Fibroblast of lung (primary cell): ENCODE data around the gene LY6G6F. TPM values are rescaled to one million over a fixed set of nuclear protein-coding genes. Genes with fewer than 3 reads are reported as not detected.

Experiments
- DNase-seq, 2 donors: peaks; one replicate each; pipeline versions ENCODE4 v3.0.0 to v3.0.0-alpha.2; 2010; ENCODE audit warnings: low read depth in 2 of 2
- H2AFZ ChIP-seq: 2 replicates; pipeline ENCODE4 v1.5.1; 2012; ENCODE audit warnings: low read length, control low read depth, inconsistent platforms
- H3K27ac ChIP-seq: 2 replicates; pipeline ENCODE4 v1.5.1; 2011; ENCODE audit warnings: low read length, control low read depth; ENCODE audit not compliant: insufficient read depth
- H3K27me3 ChIP-seq: 2 replicates; pipeline ENCODE4 v1.5.1; 2011; ENCODE audit warnings: mild to moderate bottlenecking, low read length; ENCODE audit not compliant: control insufficient read depth, insufficient read depth
- H3K36me3 ChIP-seq: 2 replicates; pipeline ENCODE4 v1.5.1; 2011; ENCODE audit warnings: low read length; ENCODE audit not compliant: control insufficient read depth, insufficient read depth
- H3K4me1 ChIP-seq: 2 replicates; pipeline ENCODE4 v1.5.1; 2011; ENCODE audit warnings: low read length; ENCODE audit not compliant: control insufficient read depth, insufficient read depth; ENCODE audit errors: extremely low read depth
- H3K4me2 ChIP-seq: 2 replicates; pipeline ENCODE4 v1.5.1; 2011; ENCODE audit warnings: low read length, control low read depth; ENCODE audit not compliant: insufficient read depth; ENCODE audit errors: extremely low read depth
- H3K4me3 ChIP-seq, 4 experiments: fragments of 200-600 bp in 1 of 4; sonication (generic) in 1 of 4; replicated peaks in 1 of 4; 2 replicates each; pipeline ENCODE4 v1.5.1; 2011 to 2016; ENCODE audit warnings: low read length in 4 of 4, low read depth in 3 of 4, mild to moderate bottlenecking in 3 of 4, control low read depth in 2 of 4, inconsistent platforms in 1 of 4, mixed read lengths in 1 of 4; ENCODE audit not compliant: insufficient read depth in 1 of 4; ENCODE audit errors: control extremely low read depth in 1 of 4
- H3K79me2 ChIP-seq: 2 replicates; pipeline ENCODE4 v1.5.1; 2012; ENCODE audit warnings: mild to moderate bottlenecking, low read length, inconsistent platforms; ENCODE audit not compliant: control insufficient read depth, insufficient read depth
- H3K9ac ChIP-seq: 2 replicates; pipeline ENCODE4 v1.5.1; 2011; ENCODE audit warnings: mild to moderate bottlenecking, low read length, control low read depth; ENCODE audit not compliant: insufficient read depth
- H3K9me3 ChIP-seq: 2 replicates; pipeline ENCODE4 v1.5.1; 2012; ENCODE audit warnings: low read depth, low read length; ENCODE audit not compliant: control insufficient read depth, insufficient read depth
- H4K20me1 ChIP-seq: 2 replicates; pipeline ENCODE4 v1.5.1; 2011; ENCODE audit warnings: low read length; ENCODE audit not compliant: control insufficient read depth, insufficient read depth; ENCODE audit errors: extremely low read depth
- CTCF ChIP-seq, 2 donors: IDR thresholded peaks in 1 of 2; conservative IDR thresholded peaks in 1 of 2; 1 replicate in 1 of 2; 2 replicates in 1 of 2; pipeline ENCODE4 v1.5.1; 2011 to 2012; ENCODE audit warnings: low read length in 2 of 2, control low read depth in 1 of 2, inconsistent platforms in 1 of 2, low read depth in 1 of 2, mild to moderate bottlenecking in 1 of 2
- EZH2 ChIP-seq: IDR thresholded peaks from 2 replicates; pipeline ENCODE4 v1.5.1; 2012; ENCODE audit warnings: low read length, control low read depth, mild to moderate bottlenecking; ENCODE audit errors: missing control alignments
- polyA plus RNA-seq, 2 donors: library from polyadenylated mRNA; depleted of rRNA in 1 of 2; stranded (reverse) in 1 of 2; unstranded in 1 of 2; fragments of >200 nt; gene quantifications; 2 replicates each; pipeline ENCODE4 v1.2.1, GENCODE V29; 2011 to 2012; ENCODE audit warnings: missing spikeins in 1 of 2
- total RNA-seq: library from RNA; depleted of rRNA; stranded (reverse); fragments of >200 nt; gene quantifications from 2 replicates; pipeline ENCODE4 v1.2.1, GENCODE V29; 2014

The LY6G6F gene
- total and polyA plus RNA-seq, 2 donors (not counting 1 experiment from before 2014, with no cell fraction given): not detected

DNA sequence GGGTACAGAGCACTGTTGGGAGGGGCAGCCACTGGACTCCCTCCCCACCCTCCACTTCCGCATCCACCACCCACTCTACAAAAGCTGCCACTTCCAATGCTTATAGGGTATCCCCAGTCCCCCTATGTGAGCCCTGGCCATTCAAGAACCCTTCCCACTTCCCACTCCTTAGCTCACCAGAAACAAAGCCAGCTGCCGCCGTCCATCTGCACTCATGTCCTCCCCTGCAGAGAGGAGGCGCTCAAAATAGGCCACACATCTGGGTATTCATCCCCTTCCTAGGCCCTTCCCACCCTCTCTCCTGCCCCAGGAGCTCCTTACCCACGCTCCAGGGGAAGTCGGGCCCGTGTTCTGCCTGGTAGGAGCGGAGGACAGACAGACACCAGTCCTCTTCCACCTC, 19.3 kb upstream of the LY6G6F start:
- TF ChIP-seq CTCF (conservative IDR thresholded peaks at IDR 0.05 in 1 of 2, IDR thresholded peaks at IDR 0.05 in 1 of 2; ENCODE audit: low read depth in 1 of 2, low read length in 2 of 2): no peak
- TF ChIP-seq EZH2: no peak
- Histone ChIP-seq H3K9me3 (no peaks in the 10 kb centered on the region), H3K36me3 (peaks cover 26% of the 10 kb centered on the region), H3K27ac (no peak overlapping the region), H2AFZ (no peak overlapping the region), H3K79me2 (no peaks in the 10 kb centered on the region), H3K9ac (no peak overlapping the region), H3K27me3 (no peaks in the 10 kb centered on the region), H3K4me3 (no peak overlapping the region), H3K4me2 (no peak overlapping the region), H3K4me1 (peaks cover 3% of the 10 kb centered on the region), H4K20me1 (no peaks in the 10 kb centered on the region)
- no peak for DNase-seq

DNA sequence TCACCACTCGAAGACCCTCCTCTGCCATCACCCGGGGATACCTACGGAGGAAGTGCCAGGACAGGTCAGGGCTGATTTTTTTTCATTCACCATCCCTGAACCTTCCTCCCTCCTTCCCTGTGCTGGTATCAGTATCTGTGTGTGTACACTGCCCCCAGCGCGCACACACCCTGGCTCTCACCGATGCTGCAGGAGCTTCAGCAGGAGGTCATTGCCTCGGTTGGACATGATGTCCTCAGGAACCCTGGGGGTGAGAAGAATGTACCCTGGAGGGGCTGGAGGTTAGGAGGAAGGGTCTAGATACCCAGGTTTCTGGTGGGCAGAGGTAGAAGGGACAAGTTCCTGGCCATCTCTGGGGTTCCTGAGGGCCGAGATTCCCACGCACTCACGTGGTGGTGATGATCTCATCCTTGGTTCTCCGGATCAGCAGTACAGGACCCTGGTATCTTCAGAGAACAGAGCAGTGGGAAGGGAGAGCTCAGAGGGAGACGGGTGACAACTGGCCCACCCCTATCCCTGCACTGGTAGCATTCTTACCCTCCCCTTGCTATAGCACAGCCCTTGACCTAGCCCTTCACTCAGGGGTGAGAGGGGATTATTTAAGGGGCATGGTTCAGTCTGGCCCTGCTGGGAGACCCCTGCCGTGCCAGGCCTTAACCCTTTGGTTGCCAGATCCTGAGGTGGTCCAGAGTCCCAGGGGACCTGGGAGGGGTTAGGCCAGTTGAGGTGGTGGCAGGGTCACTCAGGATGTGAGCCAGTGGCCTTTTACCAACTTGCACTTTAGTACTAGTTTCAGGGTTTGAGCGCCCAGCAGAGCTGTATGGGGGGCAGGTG, 18.6 kb upstream of the LY6G6F start:
- no peaks in the 10 kb centered on the region for H3K27me3 ChIP-seq
- TF ChIP-seq CTCF (conservative IDR thresholded peaks at IDR 0.05 in 1 of 2, IDR thresholded peaks at IDR 0.05 in 1 of 2; ENCODE audit: low read depth in 1 of 2, low read length in 2 of 2): no peak
- TF ChIP-seq EZH2: no peak
- peaks cover 2% of the 10 kb centered on the region for H3K4me1 ChIP-seq
- no peaks in the 10 kb centered on the region for H4K20me1 ChIP-seq
- no peak overlapping the region for H3K4me3 ChIP-seq
- DNase-seq: no peak
- no peak overlapping the region for H3K4me2 ChIP-seq
- peaks cover 30% of the 10 kb centered on the region for H3K36me3 ChIP-seq
- H2AFZ ChIP-seq: no peak overlapping the region
- no peak overlapping the region for H3K27ac ChIP-seq
- no peaks in the 10 kb centered on the region for H3K79me2 ChIP-seq
- no peak overlapping the region for H3K9ac ChIP-seq
- no peaks in the 10 kb centered on the region for H3K9me3 ChIP-seq

GRCh38 chr6:31689249-31690110, 17.2 kb upstream of the LY6G6F start:
- no peaks in the 10 kb centered on the region for H3K27me3 ChIP-seq
- H3K4me2 ChIP-seq: no peak overlapping the region
- no peaks in the 10 kb centered on the region for H3K79me2 ChIP-seq
- no peak overlapping the region for H3K4me3 ChIP-seq
- no peak overlapping the region for H3K27ac ChIP-seq
- no peak for TF ChIP-seq EZH2
- peak; percentile 23 to 46 for TF ChIP-seq CTCF (conservative IDR thresholded peaks at IDR 0.05 in 1 of 2, IDR thresholded peaks at IDR 0.05 in 1 of 2; ENCODE audit: low read depth in 1 of 2, low read length in 2 of 2)
- no peaks in the 10 kb centered on the region for H3K9me3 ChIP-seq
- H3K36me3 ChIP-seq: peaks cover 32% of the 10 kb centered on the region
- no peaks in the 10 kb centered on the region for H4K20me1 ChIP-seq
- H3K4me1 ChIP-seq: no peaks in the 10 kb centered on the region
- no peak overlapping the region for H3K9ac ChIP-seq
- no peak for DNase-seq
- H2AFZ ChIP-seq: no peak overlapping the region
